Measurements from ENCODE around the gene UTP4. TPM values are rescaled to one million over a fixed set of nuclear protein-coding genes. Genes with fewer than 3 reads are reported as not detected.

UTP4 gene
- polyA plus RNA-seq, 1 experiment, result 60.7 TPM

GRCh38 chr16:69186642-69187445 lies 54.4 kb downstream of the UTP4 start, which contains the start of gene SNTB2:
SNTB2 (plus strand) TSS chr16:69187164; CDS start chr16:69187167, 3 bp downstream.
- TF ChIP-seq CTCF (IDR thresholded peaks at IDR 0.05; ENCODE audit: insufficient read depth, low read depth, low read length), result no peak
- Histone ChIP-seq H3K36me3 (ENCODE audit: control insufficient read depth, insufficient read depth, low read length) (no peaks in the 10 kb centered on the region), H3K4me3 (ENCODE audit: low read depth, low read length) (peak within 1 kb of the TSS; percentile 78), H3K27me3 (ENCODE audit: control insufficient read depth, insufficient read depth, low read length) (no peaks in the 10 kb centered on the region)
- no peak for DNase-seq (ENCODE audit: low read depth)
- ChIA-PET POLR2A (interaction anchor here (0.5 kb wide), 1 partner anchor 32 kb away, joined by 3 read pairs; no protein-coding TSS in a partner anchor), CTCF (interaction anchor here (1.2 to 3.1 kb wide), 3 partner anchors 17 to 101 kb away, joined by 4 to 10 read pairs (median 9); no protein-coding TSS in a partner anchor)

GRCh38 chr16:69187446-69188235 lies 55.2 kb downstream of the UTP4 start:
- H3K36me3 ChIP-seq (ENCODE audit: control insufficient read depth, insufficient read depth, low read length), result no peaks in the 10 kb centered on the region
- no peaks in the 10 kb centered on the region for H3K27me3 ChIP-seq (ENCODE audit: control insufficient read depth, insufficient read depth, low read length)
- no peak for TF ChIP-seq CTCF (IDR thresholded peaks at IDR 0.05; ENCODE audit: insufficient read depth, low read depth, low read length)
- H3K4me3 ChIP-seq (ENCODE audit: low read depth, low read length), result peak overlapping the region; percentile 78
- ChIA-PET POLR2A (interaction anchor here (0.5 kb wide), 1 partner anchor 33 kb away, joined by 3 read pairs; no protein-coding TSS in a partner anchor), CTCF (interaction anchor here (0.9 to 3.1 kb wide), 4 partner anchors 16 to 100 kb away, joined by 3 to 10 read pairs (median 6); no protein-coding TSS in a partner anchor)
- DNase-seq (ENCODE audit: low read depth), result no peak

GRCh38 chr16:69188236-69188549 lies 55.7 kb downstream of the UTP4 start:
- no peak for DNase-seq (ENCODE audit: low read depth)
- no peak for TF ChIP-seq CTCF (IDR thresholded peaks at IDR 0.05; ENCODE audit: insufficient read depth, low read depth, low read length)
- Histone ChIP-seq H3K4me3 (ENCODE audit: low read depth, low read length) (peak overlapping the region; percentile 78), H3K36me3 (ENCODE audit: control insufficient read depth, insufficient read depth, low read length) (no peaks in the 10 kb centered on the region), H3K27me3 (ENCODE audit: control insufficient read depth, insufficient read depth, low read length) (no peaks in the 10 kb centered on the region)
- POLR2A ChIA-PET, result no interaction called here
- CTCF ChIA-PET, result interaction anchor here (0.8 to 3.1 kb wide), 6 partner anchors 9 to 100 kb away, joined by 3 to 10 read pairs (median 4); no protein-coding TSS in a partner anchor

- Histone ChIP-seq H3K36me3 (ENCODE audit: control insufficient read depth, insufficient read depth, low read length) (no peaks in the 10 kb centered on the region), H3K4me3 (ENCODE audit: low read depth, low read length) (peak overlapping the region; percentile 78), H3K27me3 (ENCODE audit: control insufficient read depth, insufficient read depth, low read length) (no peaks in the 10 kb centered on the region)
- TF ChIP-seq CTCF (IDR thresholded peaks at IDR 0.05; ENCODE audit: insufficient read depth, low read depth, low read length), result no peak
- POLR2A ChIA-PET, result interaction anchor here (0.6 kb wide), 1 partner anchor 1220 kb away, joined by 16 read pairs; no protein-coding TSS in a partner anchor
- no peak for DNase-seq (ENCODE audit: low read depth)
- CTCF ChIA-PET, result interaction anchor here (0.8 to 3.1 kb wide), 6 partner anchors 9 to 99 kb away, joined by 3 to 10 read pairs (median 4); no protein-coding TSS in a partner anchor
Measured at GRCh38 chr16:69188716-69189115, 56.3 kb downstream of the UTP4 start.

Measured in BJ (cell line).